HG03378 (cell line): ENCODE results near the gene TBC1D12.
"Not testable (repeated sequence)": the region's sequence is repeated elsewhere in the genome, so short reads cannot be mapped to it uniquely, and the experiment has no call there.

Experiments
- ATAC-seq: cut with Tn5 transposase; IDR thresholded peaks from one replicate; pipeline ENCODE4 v1.9.1; 2021; ENCODE audit warnings: mild to moderate bottlenecking, moderate library complexity; ENCODE audit not compliant: unreplicated experiment

Gene TBC1D12

DNA sequence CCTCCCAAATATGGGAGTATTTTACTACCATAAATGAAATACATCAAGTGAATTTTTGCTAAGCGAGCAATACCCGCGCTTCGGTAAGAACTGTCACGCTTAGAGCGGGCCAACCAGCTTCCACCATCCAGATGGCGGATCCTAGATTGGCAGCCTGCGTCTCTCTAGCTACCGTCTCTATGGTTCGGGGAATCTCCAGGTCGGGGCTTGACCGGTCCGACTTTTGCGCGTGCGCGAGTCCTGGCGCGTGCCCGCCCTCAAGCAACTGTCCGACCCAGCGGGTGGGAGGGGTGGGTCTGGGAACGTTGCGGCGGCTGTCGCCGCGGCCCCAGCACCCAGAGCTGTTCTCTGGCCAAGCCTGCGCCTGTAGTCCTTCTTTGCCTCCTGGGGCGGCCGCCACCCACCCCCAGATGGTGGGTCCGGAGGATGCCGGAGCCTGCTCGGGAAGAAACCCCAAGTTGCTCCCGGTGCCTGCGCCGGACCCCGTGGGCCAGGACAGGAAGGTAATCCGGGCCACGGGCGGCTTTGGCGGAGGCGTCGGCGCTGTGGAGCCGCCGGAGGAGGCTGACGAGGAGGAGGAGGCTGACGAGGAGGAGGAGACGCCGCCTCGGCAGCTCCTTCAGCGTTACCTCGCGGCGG is at the start of gene TBC1D12:
TSS of gene TBC1D12 (plus strand) at position 338 of the 639 bp plus-strand sequence. CDS start at position 411, 73 bp downstream.
- ATAC-seq = peak; percentile 75

- no peak for ATAC-seq
Observed at GRCh38 chr10:94353336-94353735, 49.0 kb upstream of the TBC1D12 start.

DNA sequence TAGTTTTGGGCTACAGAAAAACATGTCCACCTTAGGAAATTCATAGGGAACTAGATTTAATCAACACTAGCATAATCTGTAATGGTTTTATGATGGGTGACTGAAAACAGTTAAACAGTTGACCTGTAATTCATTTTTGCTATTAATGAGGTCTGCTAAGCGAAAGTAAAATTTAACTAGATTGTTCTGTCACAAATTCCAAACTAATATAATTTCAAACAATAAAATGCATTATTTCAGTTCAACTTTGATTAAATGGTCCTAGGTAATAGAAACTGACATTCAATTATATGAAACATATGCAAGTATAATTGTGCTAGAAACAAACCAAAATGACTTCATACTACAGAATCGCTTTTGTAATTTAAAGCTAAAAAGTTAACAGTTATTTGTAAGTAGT is 46.5 kb upstream of the TBC1D12 start:
- no peak for ATAC-seq

GRCh38 chr10:94357193-94357592 is 45.1 kb upstream of the TBC1D12 start:
- ATAC-seq = no peak

DNA sequence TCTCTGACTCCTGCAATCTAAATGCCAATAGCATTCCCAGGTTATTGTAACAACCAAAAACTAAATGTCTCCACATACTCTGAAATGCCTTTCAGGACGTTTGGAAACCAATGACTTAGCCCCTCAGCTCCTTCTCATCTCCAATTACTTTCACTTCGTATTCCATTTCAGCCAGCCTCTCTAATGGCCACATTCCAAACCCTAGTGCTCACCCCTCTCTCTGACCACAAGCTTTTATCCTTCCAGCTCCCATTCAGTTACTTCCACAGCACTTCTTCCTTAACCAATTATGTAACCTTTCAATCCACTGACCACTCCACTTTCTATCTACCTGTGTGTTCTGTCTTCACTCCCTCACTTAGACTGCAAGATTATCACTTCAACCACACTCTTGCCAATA is 43.9 kb upstream of the TBC1D12 start:
- ATAC-seq = no peak

DNA sequence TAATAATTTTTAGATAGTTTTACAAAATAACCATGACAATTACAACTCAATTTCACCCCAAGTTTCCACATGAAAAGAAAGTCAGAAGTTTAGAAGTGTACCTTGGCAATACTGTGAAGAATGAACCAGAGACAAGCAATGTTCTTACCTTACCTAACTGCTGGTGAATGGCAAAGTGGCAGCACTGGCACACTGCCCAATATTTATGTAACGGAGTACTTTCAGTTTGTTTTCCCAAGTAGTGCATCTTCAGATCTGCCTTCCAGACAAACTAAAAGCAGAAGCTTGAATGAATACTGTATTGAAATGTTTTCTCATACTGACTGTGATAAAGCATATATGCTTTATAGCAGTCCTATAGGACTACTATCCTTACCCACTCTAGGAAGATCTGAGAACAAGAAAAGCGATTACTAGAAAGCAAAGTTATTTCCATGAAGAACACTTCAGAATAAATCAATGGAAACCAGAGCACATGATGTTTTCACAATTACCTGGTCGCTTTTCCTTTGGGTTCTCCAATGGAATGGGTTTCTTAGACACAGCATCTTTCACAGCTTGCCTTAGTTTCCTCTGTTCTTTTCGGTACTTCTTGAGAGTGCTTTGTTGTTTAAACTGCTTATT is 41.1 kb upstream of the TBC1D12 start:
- no peak for ATAC-seq

- ATAC-seq = peak; percentile 95
Observed at GRCh38 chr10:94362360-94363250, 39.7 kb upstream of the TBC1D12 start, which contains the start of gene NOC3L. Gene NOC3L, minus strand, starts transcription at chr10:94362939. Its CDS starts 101 bp downstream, at chr10:94362838.

GRCh38 chr10:94363251-94363565 is 39.1 kb upstream of the TBC1D12 start:
- peak; percentile 17 for ATAC-seq

GRCh38 chr10:94364482-94364881 is 37.9 kb upstream of the TBC1D12 start:
- no peak for ATAC-seq

DNA sequence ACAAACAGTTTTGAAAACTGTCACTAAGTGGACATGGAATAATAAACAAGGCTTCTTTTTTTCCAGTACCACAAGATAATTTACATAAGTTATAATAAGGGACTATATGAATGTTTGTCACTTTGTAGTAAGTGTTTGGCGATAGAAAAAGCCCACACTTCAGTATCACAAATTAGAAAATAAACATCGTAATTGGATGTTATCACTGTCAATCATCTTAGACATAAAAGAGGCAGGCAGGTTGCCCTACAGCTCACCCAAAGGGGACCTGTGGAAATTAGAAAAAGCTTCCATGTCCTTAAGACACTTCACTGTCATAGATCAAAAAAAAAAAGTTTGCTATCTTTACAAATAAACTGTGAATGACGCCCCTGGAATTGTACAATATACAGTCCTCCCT is 36.0 kb upstream of the TBC1D12 start:
- ATAC-seq = no peak

DNA sequence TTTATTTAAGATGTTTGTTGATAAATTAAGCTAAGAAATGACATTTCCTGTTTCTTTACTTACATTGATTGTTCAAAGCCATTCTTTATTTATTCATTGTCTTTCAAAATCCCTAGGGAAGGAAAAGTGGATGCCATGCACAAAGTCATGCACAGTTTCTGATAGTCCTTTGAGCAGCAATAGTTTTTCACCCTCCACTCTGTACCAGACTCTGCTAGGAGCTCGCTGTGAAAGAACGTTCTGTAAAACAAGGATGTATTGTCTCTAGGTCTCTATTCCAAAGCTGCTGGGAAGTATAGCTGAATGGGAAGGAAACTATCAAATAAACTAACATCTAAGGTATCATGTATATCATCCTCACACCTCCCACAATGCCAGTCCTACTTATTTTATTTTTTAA is 31.8 kb upstream of the TBC1D12 start:
- ATAC-seq = no peak

DNA sequence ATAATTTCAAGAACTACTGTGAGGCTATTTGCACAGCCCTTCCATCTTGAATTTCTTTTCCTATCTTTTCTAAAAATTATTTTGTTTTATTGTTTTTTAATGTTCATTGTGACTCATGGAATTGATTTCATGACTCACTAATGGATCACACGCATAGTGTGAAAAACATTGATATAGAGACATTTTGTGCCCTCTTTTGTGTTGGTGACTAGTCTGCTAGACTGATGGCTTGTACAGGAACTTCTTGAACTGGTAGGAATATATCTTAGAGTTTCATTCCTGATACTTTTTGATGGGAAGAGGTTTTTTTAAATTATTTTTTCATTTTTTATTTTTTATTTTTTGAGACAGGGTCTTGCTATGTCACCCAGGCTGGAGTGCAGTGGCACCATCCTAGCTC is 27.0 kb upstream of the TBC1D12 start:
- no peak for ATAC-seq

DNA sequence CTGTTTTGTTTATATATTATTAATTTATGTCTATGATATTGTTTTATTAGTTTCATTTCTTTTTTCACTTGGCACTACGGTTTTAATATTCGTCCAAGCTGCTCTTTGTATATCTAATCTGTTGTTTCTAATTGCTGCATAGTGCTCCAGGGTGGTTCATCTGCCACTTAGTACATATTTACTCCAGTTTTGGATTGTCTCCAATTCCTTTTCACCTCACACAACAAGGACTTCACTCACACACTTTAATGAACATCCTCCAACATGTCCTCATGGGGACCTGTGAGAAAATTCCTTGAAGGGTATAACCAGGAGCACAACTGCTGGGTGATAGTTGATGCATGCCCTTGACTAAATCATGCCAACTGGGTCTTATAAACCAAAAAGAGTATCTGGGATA is 25.5 kb upstream of the TBC1D12 start:
- no peak for ATAC-seq

DNA sequence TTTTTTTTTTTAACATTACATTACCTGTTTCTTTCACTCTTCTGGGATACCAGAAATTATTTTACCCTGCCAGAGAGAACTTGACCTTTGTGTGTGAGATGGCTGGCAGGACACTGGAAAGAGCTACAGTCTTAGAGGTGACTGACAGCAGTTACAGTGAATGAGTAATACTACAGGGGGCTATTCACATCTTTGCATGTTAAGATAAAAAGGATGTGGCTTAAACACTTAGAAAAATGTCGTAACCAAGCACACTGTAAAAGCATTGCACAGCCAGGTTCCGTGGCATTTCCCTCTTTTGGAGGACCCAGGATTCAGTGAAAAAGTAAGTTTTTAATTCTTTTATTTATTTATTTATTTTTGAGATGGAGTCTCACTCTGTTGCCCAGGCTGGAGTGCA is 18.8 kb upstream of the TBC1D12 start:
- no peak for ATAC-seq

GRCh38 chr10:94385733-94386132 is 16.6 kb upstream of the TBC1D12 start:
- not testable (repeated sequence) for ATAC-seq

- ATAC-seq = not testable (repeated sequence)
Observed at GRCh38 chr10:94392117-94392516, 10.2 kb upstream of the TBC1D12 start.

- no peak for ATAC-seq
Observed at GRCh38 chr10:94397549-94398370, 4.6 kb upstream of the TBC1D12 start.

DNA sequence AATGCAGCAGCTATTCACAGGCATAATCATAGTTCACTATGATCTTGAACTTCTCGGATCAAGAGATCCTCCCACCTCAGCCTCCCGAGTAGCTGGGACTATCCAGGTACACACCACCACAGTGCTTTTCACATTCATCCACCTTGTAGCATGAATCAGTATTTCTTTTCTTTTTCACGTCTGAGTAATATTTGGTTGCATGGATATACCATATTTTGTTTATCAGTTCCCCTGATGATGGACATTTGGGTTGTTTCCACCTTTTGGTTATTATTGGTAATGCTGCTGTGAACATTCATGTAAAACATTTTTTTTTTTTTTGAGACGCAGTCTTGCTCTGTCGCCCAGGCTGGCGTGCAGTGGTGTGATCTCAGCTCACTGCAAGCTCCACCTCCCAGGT is 3.6 kb upstream of the TBC1D12 start:
- ATAC-seq = no peak

DNA sequence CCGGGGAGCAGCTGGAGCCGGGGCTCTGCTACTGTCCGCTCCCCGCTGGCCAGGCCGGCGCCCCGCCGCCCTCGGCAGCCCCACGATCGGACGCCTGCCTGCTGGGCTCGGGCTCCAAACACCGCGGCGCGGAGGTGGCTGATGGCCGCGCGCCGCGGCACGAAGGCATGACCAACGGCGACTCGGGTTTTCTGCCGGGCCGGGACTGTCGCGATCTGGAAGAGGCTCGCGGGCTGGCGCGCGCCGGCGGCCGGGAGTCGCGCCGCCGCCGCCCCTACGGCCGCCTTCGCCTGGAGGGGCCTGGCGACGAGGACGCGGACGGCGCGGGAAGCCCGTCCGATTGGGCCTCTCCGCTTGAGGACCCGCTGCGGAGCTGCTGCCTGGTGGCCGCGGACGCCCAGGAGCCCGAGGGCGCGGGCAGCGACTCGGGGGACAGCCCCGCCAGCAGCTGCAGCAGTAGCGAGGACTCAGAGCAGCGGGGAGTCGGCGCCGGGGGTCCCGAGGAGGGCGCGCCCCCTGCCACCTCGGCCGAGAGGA is 570 bp downstream of the TBC1D12 start:
- peak; percentile 2 for ATAC-seq

GRCh38 chr10:94403380-94404213 is 1.3 kb downstream of the TBC1D12 start:
- ATAC-seq = peak; percentile 60
